Measurements from ENCODE around the gene RAET1E.
"Not testable (repeated sequence)": the region's sequence is repeated elsewhere in the genome, so short reads cannot be mapped to it uniquely, and the experiment has no call there.

The RAET1E gene

GRCh38 chr6:149888093-149888492 is 9.8 kb downstream of the RAET1E start:
- DNase-seq = no peak

DNA sequence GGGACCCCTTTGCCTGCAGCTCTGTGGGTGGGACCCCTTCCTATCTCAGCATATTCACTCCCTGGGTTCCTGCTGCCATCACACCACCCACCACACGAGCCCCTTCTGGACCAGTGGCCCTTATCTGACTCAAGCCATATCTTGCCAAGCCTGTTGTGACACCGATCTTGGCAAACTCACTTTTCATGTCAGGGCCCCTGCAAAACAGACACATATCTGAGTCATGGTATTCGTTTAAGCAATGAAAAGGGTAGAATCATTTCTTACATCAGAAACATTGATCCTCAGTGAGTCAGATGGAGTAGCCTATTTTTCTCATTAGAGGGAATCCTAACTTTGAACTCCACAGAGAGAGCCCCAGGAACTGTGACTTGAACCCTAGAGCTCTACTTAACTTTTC is 10.6 kb downstream of the RAET1E start:
- no peak for DNase-seq

GRCh38 chr6:149885888-149886287 is 12.0 kb downstream of the RAET1E start:
- DNase-seq = no peak

DNA sequence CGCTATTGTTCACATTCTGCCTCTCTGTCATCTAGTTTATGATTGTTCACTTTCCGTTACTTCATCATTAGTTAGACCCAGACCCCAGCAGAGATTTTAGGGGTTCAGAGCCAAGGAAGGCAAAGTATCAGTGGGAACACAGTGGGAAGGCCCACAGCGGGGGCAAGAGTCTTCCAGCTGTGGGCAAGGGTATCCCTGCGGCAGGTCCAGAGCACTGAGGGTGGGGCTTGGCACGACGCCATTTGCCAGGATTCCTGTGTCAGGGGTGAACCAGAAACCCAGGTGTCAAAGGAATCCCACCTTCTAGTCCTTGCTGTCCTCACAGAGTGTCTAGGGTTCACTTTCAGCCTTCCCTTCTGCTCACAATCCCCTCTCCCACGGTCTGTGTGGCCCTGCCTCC is 13.3 kb downstream of the RAET1E start:
- DNase-seq = no peak

DNA sequence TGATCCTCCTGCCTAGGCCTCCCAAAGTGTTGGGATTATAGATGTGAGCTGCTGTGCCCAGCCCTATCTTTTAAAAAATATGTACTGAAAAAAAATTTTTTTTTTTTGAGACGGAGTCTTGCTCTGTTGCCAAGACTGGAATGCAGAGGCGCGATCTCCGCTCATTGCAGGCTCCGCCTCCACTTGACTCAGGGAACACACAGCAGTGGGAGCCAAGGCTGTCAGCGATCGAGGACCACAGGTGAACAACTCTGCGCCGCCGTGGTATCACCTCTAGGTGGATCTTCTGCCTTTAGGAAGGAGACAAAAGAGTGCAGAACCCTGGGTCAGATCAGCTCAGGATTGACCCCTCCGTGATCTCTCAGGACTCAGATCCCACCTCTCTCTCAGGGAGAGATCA is 13.7 kb downstream of the RAET1E start:
- no peak for DNase-seq

- DNase-seq = no peak
These were observed 16.1 kb downstream of the RAET1E start for GRCh38 chr6:149881860-149882259.

DNA sequence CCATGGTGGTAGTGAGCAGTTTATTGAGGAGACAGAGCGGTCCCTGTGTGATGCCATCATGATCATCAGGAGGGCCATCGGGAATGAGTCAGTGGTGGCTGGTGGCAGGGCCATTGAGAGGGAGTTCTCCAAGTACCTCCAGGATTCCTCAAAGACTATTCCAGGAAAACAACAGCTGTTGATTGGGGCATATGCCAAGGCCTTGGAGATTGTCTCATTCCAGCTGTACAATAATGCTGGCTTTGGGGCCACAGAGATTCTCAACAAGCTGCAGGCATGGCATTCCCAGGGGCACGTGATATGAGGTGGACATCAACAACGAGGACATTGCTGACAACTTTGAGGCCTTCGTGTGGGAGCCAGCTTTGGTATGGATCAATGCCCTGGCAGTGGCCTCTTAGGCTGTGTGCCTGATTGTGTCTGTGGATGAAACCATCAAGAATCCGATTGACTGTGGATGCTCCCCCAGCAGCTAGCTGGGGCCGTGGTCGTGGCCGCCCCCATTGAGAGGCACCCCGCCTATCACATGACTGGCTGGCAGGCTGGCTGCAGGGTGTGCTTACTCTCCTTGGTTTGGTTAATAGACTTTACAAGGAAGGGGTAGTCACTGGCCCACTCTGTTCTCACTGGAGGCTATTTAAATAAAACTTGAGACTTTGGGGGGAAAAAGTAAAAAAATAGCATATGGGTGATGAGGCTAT is 16.7 kb downstream of the RAET1E start:
- no peak for DNase-seq

- DNase-seq = no peak
These were observed 20.3 kb downstream of the RAET1E start for GRCh38 chr6:149877659-149878058.

DNA sequence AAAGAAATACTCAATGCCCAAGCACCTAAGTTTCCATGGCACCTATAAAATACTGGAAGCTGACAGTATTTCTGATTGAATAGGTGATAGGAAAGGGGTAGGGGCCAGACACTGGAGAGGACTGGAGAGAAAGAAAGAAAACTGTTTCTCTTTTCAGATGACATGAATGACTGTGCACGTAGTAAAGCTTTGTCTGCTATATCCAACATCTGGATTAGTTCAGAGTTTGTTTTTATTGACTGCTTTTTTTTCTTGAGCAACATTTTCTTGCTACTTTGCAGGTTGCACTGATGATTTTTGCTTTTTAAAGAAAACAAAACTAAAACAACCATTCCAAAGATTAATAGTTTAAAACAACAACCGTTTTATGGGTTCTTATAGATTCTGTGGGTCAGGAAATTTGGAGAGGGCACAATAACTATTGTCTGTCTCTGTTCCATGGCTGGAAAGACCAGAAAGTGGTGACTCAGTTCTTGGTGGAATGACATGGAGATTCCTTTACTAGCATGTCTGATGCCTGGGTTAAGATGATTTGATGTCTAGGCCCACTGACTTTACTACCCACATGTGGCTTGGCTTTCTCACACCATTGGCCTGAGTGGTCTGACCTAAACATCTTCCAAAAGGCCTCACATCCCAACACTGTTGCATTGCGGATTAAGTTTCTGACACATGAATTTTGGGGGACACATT is 21.5 kb downstream of the RAET1E start:
- DNase-seq = no peak

DNA sequence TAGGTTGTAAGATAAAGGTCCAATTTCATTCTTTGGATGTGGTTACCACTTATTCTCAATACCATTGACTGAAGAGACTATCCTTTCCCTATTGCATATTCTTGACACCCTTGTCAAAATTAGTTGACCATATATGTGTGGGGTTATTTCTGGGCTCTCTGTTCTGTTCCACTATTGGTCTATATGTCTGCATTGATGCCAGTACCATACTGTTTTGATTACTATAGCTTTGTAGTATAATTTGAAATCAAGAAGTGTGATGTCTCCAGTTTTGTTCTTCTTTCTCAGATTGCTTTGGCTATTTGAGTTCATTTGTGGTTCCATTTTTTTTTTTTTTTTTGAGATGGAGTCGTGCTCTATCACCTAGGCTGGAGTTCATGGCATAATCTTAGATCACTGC is 25.7 kb downstream of the RAET1E start:
- DNase-seq = no peak

DNA sequence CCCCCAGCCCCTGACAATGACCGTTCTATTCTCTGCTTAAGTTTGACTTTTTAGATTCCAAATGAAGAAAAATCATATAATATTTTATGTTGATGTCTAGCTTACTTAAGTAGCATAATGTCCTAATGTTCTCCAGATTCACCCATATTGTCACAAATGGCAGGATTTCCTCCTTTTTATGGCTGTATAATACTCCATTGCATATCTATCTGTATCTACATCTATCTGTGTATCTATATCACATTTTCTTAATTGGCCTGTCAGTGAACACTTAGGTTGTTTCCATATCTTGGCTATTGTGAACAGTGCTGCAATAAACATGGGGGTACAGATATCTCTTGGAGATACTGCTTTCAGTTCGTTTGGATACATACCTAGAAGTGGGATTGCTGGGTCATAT is 26.7 kb downstream of the RAET1E start:
- DNase-seq = no peak

- no peak for DNase-seq
These were observed 28.5 kb downstream of the RAET1E start for GRCh38 chr6:149869275-149869892.

- no peak for DNase-seq
These were observed 29.9 kb downstream of the RAET1E start for GRCh38 chr6:149867876-149868640.

GRCh38 chr6:149864578-149865535 is 33.1 kb downstream of the RAET1E start:
- DNase-seq = no peak

DNA sequence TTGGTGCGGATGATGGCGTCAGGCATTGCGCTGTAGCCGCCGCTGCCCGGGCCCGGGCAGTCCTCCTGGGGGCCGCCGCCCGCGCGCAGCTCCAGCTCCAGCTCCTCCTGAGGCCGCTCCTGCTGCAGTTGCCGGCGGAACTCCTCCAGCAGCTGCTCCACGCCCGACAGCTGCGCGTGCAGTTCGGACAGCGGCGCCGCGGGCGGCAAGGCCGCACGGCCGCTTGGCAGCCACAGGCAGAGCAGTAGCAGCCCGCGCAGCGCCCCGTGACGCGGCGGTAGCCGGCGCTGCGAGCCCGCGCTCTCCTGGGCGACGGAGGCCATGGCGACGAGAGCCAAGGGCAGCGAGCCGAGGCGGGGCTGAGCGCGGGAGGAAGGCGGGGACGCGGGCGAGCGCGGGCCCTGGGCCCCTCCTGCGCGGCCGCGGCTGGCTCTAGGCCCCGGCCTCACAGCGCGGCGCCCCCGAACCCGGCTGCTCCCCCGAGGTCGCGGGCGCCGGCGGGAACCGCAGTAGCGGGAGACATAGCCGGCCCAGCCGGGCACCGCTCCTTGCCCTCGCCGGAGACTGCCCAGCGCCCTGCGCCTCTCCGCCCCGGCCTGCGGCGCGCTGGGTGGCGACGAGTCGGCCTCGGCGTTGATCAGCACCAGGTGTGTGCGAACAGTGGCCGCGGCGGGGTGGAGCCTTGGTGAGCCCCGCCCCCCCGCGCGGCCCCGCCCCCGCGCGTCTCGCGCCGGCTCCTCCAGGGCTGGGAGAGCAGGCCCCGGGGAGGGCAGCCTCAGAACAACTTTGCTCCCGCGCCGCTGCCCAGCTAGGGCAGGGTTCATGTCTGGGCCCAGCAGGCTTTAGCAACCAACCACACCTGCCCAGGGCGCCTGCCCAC is 34.0 kb downstream of the RAET1E start, which contains the start of gene LRP11:
TSS of gene LRP11 (minus strand) at position 662 of the 880 bp plus-strand sequence. CDS start at position 323, 339 bp downstream.
- DNase-seq = peak; percentile 21

DNA sequence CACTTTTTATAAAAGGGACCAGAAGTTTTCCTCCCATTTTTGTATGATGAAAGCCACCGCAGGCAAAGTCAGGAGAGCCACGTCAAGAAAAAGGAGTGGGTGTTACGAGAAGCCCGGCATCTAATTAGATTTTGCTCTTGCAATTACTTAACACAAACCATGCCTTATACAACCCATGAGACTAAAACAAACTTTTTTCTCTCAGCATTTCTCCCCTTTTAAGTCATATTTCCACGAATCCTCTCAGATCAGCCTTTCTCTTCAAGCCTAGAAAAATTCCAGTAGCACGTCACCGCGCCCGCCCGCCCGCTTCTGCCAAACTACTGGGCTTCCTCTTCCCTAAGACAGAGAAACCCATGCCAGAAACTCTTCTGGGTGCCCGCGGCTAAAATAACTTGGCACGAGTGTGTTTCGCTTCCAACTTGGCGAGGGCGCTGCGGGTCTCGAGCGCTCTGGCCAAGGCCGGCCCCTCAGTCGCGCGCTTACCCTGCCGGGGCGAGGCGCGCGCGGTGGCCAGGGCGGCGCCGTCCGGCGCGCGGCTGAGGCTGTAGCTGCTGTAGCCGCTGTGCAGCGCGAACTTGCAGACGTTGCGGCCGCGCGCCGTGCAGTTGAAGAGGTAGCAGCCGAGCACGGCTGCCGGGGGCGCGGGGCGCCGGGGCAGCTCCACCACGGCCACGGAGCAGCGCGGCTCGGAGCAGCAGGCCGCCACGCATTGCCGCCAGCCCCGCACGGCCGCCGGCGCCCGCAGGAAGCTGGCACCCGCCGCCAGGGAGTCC is 34.8 kb downstream of the RAET1E start:
- no peak for DNase-seq

DNA sequence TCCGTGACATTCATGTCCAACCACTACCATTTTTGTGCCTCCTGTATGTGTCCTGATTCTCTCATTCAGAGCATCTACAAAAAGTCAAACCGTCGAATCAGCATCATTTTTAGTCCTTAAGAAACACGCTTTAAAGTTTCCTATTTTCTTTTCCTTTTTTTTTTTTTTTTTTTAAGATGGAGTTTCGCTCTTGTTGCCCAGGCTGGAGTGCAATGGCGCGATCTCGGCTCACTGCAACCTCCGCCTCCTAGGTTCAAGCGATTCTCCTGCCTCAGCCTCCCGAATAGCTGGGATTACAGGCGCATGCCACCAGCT is 35.5 kb downstream of the RAET1E start:
- DNase-seq = not testable (repeated sequence)

- DNase-seq = no peak
These were observed 36.1 kb downstream of the RAET1E start for GRCh38 chr6:149861603-149862423.

DNA sequence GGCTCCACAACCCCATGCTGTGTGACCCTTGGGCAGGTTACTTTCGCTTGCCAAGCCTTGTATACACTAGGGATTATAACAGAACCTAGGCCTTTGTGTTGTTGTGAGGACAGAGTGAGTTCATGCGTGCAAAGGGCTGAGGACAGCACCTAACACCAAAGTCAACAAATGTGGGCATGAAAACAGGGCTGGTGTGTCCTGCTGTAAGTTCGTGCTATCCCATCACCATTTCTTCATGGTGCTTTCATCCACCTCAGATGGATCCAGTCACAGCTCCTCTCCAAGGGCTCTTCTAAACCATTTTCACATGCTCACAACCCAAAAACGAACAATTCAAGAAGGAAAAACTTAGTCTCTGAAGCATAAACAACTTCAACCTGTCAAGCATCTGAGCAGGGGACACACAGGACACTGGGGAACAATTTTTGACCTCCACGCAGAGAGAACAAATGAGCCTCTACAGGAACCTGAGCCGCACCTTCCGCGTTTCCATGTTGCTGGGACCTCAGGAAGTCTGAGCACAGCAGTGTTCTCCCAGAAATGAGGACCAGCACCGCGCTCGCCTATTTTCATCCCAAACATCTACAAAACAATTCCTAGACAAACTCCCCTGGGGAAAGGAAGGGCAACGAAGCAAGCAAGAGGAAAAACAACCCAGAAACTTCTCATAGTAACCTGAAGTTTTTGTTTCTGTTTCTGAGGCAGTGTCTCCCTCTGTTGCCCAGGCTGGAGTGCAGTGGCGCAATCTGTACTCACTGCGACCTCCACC is 36.9 kb downstream of the RAET1E start:
- DNase-seq = no peak

Measured in cortex of kidney (tissue), 1 donor.